GM12878 (cell line): ENCODE results near the gene HOXD3.

Experiments used
- CTCF ChIP-seq, 3 experiments: IDR thresholded peaks in 2 of 3; conservative IDR thresholded peaks in 1 of 3; 2 replicates each; pipeline ENCODE4 v1.5.1; 2011; ENCODE audit warnings: low read depth in 3 of 3, low read length in 3 of 3, mild to moderate bottlenecking in 3 of 3, control low read depth in 2 of 3, moderate library complexity in 2 of 3, inconsistent platforms in 1 of 3, mixed read lengths in 1 of 3; ENCODE audit not compliant: control insufficient read depth in 2 of 3, insufficient read depth in 1 of 3; ENCODE audit errors: extremely low read depth in 1 of 3
- MXI1 ChIP-seq: fragments of 150-350 bp; IDR thresholded peaks from 2 replicates; pipeline ENCODE4 v1.6.1; 2011; ENCODE audit warnings: low read depth, mild to moderate bottlenecking, inconsistent platforms, low read length, improper control_type of control experiment
- POLR2AphosphoS2 ChIP-seq: IDR thresholded peaks from 2 replicates; pipeline ENCODE4 v1.6.1; 2011; ENCODE audit warnings: low read depth, mild to moderate bottlenecking, low read length, improper control_type of control experiment, moderate library complexity

GRCh38 chr2:176130147-176130956 lies 26.8 kb upstream of the HOXD3 start:
- TF ChIP-seq POLR2AphosphoS2 (no peak), CTCF (IDR thresholded peaks at IDR 0.05 in 2 of 3, conservative IDR thresholded peaks at IDR 0.05 in 1 of 3; ENCODE audit: control insufficient read depth in 2 of 3, extremely low read depth in 1 of 3, insufficient read depth in 1 of 3, low read depth in 3 of 3, low read length in 3 of 3) (no peak), MXI1 (no peak)
